HG03378 (cell line): Measurements from ENCODE around the gene ORC6.
"Not testable (repeated sequence)": the region's sequence is repeated elsewhere in the genome, so short reads cannot be mapped to it uniquely, and the experiment has no call there.

ENCODE experiments used
- ATAC-seq: cut with Tn5 transposase; IDR thresholded peaks from one replicate; pipeline ENCODE4 v1.9.1; 2021; ENCODE audit warnings: mild to moderate bottlenecking, moderate library complexity; ENCODE audit not compliant: unreplicated experiment

ORC6 gene, protein sequence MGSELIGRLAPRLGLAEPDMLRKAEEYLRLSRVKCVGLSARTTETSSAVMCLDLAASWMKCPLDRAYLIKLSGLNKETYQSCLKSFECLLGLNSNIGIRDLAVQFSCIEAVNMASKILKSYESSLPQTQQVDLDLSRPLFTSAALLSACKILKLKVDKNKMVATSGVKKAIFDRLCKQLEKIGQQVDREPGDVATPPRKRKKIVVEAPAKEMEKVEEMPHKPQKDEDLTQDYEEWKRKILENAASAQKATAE

DNA sequence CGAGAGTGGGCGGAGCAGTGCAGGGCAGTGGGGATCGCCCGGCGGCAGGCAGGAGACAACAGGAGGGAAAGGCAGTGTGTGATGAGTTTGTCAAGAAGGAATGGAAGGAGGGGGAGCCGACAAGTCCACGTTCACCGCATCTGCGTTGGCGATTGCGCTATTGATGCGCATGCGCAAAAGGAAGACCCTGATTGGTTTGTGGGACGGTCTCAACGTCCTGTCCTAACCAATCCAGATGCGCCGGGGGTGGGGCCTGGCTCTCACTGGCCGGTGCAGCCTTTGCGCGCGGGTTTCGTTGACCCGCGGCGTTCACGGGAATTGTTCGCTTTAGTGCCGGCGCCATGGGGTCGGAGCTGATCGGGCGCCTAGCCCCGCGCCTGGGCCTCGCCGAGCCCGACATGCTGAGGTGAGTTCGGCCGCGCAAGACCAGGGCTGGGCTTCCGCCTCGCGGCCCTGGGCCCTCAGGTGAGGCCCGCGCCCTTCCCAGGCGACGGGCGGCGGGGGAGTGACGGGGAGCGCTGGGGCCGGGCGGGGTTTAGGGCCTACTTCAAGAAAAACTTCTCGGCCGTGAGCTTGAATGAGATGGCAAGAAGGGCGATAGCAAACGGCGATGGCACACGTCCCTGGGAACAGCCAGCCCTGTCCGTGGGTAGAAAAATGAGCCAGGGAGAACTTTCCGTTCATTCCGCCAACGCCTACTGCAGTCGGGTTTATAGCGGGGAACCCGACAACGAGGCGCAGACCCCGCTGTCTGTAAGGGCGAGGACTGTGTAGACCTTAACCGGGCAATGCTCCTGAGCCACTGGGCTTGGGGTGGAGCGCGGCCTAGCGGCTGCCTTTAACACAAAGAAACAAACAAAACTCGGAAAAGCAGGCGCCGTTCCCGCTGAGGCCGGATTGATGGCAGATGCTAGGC is at the start of gene ORC6:
TSS of gene ORC6 (plus strand) at position 295 of the 916 bp plus-strand sequence. CDS start at position 342, 47 bp downstream.
- peak; percentile 68 for ATAC-seq

DNA sequence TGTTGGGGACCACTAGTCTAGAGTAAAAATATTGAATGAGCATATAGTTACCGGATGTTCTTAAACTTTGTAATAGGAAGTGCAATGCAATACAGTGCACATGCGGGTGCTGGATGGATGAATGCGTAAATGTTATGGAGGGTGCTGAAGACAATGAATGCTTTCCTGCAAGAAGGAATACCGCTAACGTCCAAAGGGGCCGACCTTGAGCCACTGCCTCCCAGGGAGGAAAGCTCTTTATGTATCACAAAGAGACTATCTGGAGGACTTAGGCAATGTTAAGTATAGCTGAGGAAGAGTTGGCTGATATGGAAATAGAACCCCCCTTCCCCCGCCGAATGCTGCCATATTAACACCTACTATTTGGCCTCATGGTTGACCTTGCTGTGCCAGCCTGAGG is 40.8 kb upstream of the ORC6 start:
- no peak for ATAC-seq

DNA sequence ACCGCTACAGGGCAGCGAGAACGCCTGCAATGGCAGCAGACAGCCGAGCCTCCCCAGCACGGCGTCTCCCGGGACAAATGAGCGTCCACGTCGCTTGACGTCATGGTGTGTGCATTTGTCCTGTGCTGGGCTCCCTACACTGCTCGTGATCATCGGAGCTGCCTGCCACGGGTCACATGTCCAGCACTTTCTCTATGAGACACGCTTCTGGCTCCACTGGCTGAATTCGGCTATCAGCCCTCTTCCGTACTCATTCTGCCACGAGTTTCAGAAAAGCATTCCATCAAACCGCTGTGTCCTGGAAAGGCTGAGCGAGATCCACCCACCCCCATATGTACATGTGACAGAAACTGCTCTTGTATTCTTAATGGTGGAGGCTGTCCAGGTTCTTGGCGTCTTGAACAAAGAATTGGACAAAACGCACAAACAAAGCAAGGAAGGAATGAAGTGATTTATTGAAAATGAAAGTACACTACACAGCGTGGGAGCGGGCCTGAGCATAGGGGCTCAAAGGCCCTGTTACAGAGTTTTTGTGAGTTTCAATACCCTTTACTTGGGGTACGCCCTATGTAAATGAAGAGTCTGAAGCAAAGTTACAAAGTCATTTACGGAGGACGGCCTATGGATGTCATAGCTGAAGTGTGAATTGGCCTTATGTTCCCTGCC is 39.7 kb upstream of the ORC6 start:
- no peak for ATAC-seq

DNA sequence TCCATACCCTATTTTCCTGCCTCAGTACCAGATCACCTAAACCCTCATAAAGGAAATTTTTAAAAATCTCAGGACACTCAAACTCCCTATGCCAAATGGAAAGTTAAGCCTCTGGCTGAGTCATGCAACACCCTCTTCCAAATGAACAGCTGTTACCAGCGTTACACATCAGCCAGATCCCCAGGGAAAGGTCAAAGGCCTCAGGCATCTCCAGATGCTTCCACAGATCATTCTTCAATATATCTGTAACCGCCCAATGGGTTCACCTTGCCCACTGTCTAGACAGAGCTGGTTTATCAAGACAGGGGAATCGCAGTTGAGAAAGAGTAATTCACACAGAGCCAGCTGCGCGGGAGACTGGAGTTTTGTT is 39.2 kb upstream of the ORC6 start:
- ATAC-seq: no peak

DNA sequence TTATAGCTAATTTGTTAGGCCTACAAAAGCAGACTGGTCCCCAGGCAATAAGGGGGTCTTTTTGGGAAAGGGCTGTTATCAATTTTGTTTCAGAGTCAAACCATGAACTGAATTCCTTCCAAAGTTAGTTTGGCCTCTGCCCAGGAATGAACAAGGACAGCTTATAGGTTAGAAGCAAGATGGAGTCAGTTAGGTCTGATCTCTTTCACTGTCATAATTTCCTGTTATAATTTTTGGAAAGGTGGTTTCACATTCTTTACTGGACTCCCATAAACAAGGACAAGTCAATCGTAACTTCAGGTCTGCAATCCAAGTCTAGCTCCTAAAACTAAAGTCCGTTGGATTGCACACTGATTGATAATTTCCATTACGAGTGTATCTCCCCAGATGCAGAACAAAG is 38.2 kb upstream of the ORC6 start:
- ATAC-seq: no peak

DNA sequence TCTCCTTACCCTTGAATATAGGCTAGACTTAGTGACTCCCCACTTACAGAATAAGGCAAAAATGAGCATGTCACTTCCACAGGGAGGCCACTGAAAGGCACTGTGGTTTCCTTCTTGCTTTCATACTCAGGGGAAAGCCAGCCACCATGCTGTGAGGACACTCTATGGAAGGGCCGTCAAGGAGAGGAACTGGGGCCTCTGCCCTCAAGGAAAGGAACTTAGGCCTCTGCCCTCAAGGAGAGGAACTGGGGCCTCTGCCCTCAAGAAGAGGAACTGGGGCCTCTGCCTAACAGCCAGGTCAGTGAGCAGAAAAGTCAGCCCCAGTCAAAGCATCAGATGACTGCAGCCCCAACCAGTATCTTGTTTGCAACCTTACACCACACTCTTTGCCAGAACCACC is 30.5 kb upstream of the ORC6 start:
- ATAC-seq: peak; percentile 89

DNA sequence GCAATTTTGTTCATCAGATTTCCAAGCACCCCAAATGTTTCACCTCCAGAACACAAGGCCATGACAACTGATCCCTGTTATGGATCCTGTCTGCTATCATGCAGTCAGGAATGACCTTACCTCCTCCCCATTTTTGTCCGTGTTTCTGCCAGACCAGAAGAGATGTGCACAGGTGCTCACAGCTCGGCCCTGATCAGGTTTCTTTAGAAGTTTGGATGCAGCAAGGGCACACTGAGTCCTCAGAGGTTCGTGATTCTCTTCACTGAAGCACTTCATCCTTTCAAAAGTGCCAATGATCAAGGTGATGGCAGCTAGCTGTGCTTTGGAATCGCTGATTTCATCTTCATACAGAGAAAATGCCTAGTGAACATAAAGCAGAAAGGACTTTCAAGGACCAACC is 27.3 kb upstream of the ORC6 start:
- no peak for ATAC-seq

DNA sequence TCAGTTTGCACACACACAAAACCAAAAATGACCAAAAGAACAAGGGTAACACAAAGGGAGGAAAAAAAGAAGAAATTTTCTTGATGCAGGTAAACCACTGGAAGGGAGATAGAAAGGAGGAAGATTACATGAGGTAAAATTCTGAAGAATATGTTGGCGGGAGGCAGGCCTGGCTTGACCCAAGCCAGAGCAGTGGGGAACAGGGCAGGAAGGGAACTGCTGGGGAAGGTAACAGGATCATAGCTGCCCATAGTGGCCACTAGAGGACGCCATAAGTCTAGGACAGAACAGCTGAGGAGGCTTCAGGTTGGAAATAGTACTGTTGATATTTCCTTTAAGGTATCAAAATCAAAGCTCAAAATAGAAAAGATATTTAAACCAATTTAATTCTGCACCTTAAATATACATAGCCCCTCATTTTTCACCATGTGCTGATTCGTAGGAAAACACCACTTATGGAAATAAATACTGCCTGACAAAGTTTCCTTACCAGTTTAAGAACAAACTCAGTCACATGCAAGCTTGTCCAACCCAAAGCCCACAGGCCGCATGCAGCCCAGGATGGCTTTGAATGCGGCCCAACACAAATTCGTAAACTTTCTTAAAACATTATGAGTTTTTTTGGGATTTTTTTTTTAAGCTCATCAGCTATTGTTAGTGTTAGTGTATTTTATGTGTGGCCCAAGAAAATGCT is 16.0 kb upstream of the ORC6 start:
- no peak for ATAC-seq

DNA sequence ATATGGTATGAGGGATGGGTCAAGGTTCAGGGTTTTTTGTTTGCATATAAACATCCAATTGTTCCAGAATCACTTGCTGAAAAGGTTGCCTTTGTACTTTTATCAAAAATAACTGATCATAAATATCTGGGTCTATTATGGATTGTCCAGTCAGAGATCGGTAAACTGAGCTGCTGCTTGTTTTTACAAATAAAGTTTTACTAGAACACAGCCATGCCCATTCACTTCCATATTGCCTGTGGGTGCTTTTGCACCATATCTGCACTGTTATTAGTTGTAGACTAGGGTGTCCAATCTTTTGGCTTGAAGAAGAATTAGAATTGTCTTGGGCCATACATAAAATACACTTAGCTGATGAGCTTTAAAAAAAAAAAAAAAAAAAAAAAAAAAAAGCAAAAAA is 11.5 kb upstream of the ORC6 start:
- not testable (repeated sequence) for ATAC-seq

DNA sequence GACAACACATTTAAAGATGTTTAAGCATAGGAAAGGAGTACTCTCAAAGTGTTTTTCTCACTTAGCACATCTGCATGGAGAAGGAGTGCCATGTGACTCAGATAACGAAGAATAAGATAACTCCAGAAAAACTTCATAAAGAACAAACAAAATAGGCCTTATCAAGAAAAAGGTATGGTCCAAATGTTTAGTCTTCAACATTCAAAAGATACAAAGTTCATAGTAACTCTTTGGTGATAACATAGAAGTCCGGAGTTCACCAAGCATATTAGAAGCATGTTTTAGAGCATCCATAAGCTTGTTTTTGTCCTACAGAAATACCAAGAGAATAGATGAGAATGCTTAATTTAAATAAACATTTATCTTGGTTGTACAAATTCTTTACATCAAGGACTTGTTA is 7.6 kb upstream of the ORC6 start:
- ATAC-seq: not testable (repeated sequence)

DNA sequence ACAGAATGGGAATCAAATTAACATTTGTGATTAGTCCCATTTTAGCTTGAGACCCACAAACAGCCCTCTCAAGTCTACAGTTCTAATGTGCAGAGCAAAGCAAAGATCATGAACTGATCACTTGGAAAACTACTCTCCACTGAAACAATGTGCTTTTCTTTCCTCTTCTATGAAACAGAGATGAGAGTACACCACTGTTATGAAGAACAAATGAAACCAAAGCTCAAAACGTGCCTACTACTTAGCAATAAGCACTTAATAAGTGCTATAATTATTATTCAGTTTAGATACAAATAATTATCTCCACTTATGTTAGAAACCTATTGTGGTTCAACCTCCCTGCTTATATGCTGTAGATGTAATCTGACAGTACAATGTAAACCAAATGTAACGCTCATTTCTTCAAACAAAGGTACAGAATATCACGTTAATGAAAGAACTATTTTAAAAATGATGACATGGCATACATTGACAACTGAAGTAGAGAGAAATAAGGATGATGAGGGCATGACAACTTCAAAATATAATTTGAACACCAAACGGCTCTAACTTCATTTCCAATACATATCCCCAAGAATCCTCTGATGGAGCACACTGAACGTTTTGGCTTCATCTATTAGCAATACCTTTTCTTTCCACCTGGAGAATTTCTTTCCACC is 2.5 kb upstream of the ORC6 start:
- ATAC-seq: no peak

DNA sequence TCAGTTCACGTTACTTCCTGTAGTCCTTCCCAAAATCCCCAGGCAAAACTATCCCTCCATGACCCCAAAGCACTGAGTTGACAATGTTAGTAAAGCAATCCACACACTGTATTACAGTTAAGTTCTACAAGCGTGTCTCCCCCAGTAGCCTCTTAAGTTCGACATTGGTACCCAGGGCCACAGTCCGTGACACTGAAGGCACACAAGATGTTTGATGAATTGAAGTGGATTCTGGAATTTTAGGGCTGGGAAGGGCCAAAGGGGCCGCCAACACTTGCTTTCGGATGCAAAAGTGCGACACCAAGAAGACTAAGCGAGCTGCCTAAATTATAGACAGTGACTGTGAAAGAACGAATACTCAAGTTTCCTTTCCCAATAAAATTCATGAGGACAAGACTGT is 2.0 kb upstream of the ORC6 start:
- no peak for ATAC-seq

DNA sequence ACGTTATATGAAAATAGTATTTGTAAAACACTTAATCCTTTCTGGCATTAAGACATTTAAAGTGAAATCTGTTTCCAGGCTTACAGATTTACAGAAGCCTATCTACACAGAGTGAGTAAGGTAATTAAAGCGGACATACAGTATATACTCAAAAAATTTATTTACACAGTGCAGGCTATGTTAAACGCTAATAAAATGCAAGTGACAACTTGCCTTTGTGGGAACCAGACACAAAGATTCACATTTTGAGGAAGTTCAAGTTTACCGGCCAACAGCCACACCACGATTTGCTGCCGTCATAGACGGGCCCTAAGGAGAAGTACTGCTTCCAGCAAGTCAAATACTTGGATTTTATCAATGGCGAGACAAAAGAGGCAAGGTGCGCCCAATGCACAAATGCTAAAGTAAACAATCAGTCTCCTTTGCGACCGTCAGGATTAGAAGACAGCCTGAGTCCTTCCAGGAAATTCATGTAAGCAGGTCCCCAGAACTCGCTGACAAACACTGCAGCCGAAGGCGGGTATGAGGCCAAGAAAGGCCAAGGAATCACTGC is 1.3 kb upstream of the ORC6 start:
- ATAC-seq: peak; percentile 4

DNA sequence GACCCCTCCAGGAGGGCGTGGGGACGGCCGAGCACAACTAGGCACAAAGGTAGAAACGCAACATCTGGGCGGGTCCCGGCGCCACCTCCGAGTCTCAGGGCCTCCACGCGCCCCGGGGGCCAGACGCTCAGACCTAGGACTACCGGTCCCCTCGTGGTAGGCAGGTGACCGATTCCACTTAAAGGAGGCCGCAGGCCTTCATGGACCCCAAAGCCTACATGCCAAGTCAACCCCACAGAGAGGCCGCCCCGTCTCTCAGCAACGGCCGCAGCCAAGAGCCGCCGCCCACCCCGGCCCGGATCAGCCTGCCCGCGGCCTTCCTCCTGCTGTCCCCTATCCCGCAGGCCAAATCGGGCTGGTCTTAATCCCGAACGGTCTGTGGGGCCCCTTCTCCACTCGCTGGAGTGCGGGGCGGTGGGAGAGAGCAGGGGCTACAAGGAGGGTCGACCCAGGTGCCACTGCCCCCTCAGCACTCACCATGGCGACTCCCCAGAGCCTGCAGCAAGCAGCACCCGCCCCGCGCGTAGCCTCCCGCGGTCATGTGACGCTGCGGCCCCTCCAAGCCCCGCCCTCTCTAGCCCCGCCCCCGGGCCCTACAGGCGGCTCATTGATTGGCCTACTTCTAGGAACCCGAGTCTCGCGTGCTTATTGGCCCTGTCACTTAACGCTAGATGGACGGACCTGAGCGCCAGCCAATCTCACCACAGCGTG is 650 bp upstream of the ORC6 start, which contains the start of gene VPS35:
TSS of gene VPS35 (minus strand) at position 525 of the 711 bp plus-strand sequence. CDS start at position 480, 45 bp downstream.
- peak; percentile 85 for ATAC-seq

DNA sequence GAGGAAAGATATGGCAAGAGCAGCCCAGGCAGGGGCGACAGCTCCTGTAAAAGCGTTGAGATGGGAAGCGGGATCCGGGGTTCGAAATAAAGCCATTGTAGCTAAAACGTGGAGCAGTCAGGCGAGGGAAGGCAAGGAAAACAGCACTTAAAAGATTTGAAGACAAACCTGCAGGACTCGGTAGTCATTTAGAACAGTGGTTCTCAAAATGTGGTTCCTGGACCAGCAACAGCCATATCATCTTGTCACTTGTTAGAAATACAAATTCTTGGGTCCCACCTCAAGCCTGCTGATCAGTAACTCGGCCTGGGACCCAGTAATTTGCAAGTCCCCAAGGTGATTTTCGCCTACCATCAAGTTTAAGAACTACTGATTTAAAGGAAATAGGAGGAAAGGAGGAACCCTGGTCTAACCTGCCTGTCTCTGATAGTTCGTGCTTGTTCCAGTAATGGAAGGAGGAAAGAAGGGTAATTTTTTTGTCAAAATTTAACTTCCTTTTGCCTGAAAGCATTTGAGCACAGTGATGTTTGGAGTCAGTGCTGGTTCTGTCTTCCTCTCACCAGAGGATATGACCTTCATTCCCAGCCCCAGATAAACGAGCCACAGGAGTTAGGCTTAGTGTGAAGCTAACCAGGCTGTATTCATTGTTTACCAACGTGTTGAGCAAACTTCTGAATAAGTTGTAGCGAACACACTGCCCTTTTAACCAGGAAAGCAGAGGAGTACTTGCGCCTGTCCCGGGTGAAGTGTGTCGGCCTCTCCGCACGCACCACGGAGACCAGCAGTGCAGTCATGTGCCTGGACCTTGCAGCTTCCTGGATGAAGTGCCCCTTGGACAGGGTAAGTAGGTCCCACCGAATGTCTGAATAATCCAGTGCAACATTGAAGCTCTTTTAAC is 1.1 kb downstream of the ORC6 start:
- no peak for ATAC-seq

DNA sequence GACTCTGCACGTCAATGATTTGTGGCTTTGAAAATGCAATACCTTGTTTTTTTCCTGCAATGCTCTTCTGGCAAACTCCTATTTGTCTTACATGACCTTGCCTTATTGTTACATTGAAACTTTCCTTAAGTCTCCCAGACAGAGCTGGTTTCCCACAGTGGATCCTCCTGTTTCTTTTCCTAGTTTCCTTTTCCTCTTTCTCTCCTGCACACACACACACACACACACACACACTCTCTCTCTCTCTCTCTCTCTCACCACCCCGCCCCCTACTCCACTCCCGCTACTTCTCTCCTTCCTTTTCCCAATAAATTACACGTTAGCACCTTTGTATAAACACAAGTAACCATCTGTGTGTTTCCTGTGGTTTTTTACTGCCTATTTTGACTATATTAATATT is 2.3 kb downstream of the ORC6 start:
- no peak for ATAC-seq

DNA sequence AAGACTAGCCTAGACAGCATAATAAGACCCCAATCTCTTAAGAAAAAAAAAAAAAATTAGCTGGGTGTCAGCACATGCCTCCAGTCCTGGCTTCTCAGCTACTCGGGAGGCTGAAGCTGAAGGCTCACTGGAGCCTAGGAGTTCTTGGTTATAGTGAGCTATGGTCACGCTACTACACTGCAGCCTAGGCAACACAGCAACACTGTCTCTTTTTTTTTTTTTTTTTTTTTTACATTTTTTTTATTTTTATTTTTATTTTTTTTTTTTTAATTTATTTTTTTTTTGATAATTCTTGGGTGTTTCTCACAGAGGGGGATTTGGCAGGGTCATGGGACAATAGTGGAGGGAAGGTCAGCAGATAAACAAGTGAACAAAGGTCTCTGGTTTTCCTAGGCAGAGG is 4.1 kb downstream of the ORC6 start:
- ATAC-seq: no peak

DNA sequence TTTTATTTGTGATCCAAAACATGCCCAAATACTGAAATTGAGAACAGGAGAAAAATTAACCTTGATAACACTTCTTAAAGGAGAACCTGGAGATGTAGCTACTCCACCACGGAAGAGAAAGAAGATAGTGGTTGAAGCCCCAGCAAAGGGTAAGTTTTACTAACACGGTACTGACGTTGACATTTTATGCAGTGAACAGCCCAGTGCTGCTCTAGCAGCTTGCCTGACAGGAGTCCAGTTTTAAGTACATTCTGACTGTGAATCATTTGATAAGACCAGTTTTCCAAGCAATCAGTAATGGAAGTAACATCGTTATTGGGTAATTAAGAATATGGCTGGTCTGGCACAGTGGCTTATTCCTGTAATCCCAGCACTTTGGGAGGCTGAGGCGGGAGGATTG is 6.5 kb downstream of the ORC6 start:
- no peak for ATAC-seq

DNA sequence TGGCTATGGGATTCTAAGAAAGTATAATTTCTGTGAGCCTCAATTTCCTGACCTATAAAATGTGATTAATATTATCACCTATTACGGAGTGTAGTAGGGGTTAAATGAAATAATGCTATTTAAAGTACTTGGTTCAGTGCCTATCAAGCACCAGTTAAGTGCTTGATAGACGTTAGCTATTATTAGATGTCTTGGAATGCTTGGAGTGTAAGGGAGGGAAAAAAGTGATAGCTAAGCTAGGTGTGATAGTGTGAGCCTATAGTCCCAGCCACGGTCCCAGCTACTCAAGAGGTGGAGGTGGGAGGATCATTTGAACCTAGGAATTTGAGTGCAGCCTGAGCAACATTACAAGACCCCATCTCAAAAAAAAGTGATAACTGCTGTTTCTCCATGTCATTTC is 7.5 kb downstream of the ORC6 start:
- ATAC-seq: no peak
